ENCODE results near the gene BHMT2.

The BHMT2 gene

GRCh38 chr5:79081779-79082178 is 12.2 kb downstream of the BHMT2 start:
- ATAC-seq (replicated peaks): no peak
- no peaks in the 10 kb centered on the region for H3K9me3 Mint-ChIP-seq
- no peak for DNase-seq

GRCh38 chr5:79086116-79086515 is 16.5 kb downstream of the BHMT2 start:
- DNase-seq: no peak
- Mint-ChIP-seq H3K4me1 (no peaks in the 10 kb centered on the region), H3K27me3 (peaks cover 0 to 15% of the 10 kb centered on the region in 2 donors), H3K9me3 (no peaks in the 10 kb centered on the region), H3K4me3 (no peak overlapping the region), H3K27ac (no peak overlapping the region), H3K36me3 (no peaks in the 10 kb centered on the region)
- no peak for ATAC-seq (replicated peaks)

More at GRCh38 chr5:79081779-79082178, 12.2 kb downstream of the BHMT2 start:
- H3K4me1 Mint-ChIP-seq: no peaks in the 10 kb centered on the region
- H3K4me3 Mint-ChIP-seq: no peak overlapping the region
- no peak overlapping the region for H3K27ac Mint-ChIP-seq
- no peaks in the 10 kb centered on the region for H3K36me3 Mint-ChIP-seq
- H3K27me3 Mint-ChIP-seq: peaks cover 0 to 12% of the 10 kb centered on the region in 2 donors

GRCh38 chr5:79088507-79088906 is 18.9 kb downstream of the BHMT2 start:
- Mint-ChIP-seq H3K4me1 (no peaks in the 10 kb centered on the region), H3K27me3 (peaks cover 0 to 22% of the 10 kb centered on the region in 2 donors), H3K36me3 (no peaks in the 10 kb centered on the region), H3K27ac (no peak overlapping the region), H3K4me3 (no peak overlapping the region), H3K9me3 (no peaks in the 10 kb centered on the region)
- no peak for ATAC-seq (replicated peaks)
- no peak for DNase-seq

GRCh38 chr5:79091064-79091463 is 21.5 kb downstream of the BHMT2 start:
- Mint-ChIP-seq H3K27ac (no peak overlapping the region), H3K4me3 (no peak overlapping the region), H3K36me3 (no peaks in the 10 kb centered on the region), H3K4me1 (no peaks in the 10 kb centered on the region), H3K27me3 (peaks cover 6 to 22% of the 10 kb centered on the region in 2 donors), H3K9me3 (no peaks in the 10 kb centered on the region)
- ATAC-seq (replicated peaks): no peak
- no peak for DNase-seq

GRCh38 chr5:79093762-79094161 is 24.2 kb downstream of the BHMT2 start:
- Mint-ChIP-seq H3K4me1 (no peaks in the 10 kb centered on the region), H3K4me3 (no peak overlapping the region), H3K9me3 (no peaks in the 10 kb centered on the region), H3K36me3 (no peaks in the 10 kb centered on the region), H3K27ac (no peak overlapping the region), H3K27me3 (peaks cover 9 to 12% of the 10 kb centered on the region in 2 donors)
- no peak for DNase-seq
- ATAC-seq (replicated peaks): no peak

- DNase-seq: no peak
These were observed 36.3 kb downstream of the BHMT2 start for GRCh38 chr5:79105868-79106267.

GRCh38 chr5:79107020-79107796 is 37.6 kb downstream of the BHMT2 start:
- Mint-ChIP-seq H3K27me3 (peaks cover 51 to 62% of the 10 kb centered on the region in 2 donors), H3K36me3 (no peaks in the 10 kb centered on the region), H3K4me3 (no peak overlapping the region), H3K27ac (no peak overlapping the region), H3K9me3 (no peaks in the 10 kb centered on the region), H3K4me1 (peaks cover 3 to 6% of the 10 kb centered on the region in 2 donors)
- DNase-seq (no peak), ATAC-seq (replicated peaks) (no peak)

More at GRCh38 chr5:79105868-79106267, 36.3 kb downstream of the BHMT2 start:
- Mint-ChIP-seq H3K9me3 (peaks cover 0 to 5% of the 10 kb centered on the region in 2 donors), H3K4me3 (no peak overlapping the region), H3K4me1 (no peaks in the 10 kb centered on the region), H3K36me3 (no peaks in the 10 kb centered on the region), H3K27me3 (peaks cover 45 to 62% of the 10 kb centered on the region in 2 donors), H3K27ac (no peak overlapping the region)
- ATAC-seq (replicated peaks): no peak

GRCh38 chr5:79108086-79108485 is 38.5 kb downstream of the BHMT2 start:
- H3K4me3 Mint-ChIP-seq: no peak overlapping the region
- peaks cover 55 to 66% of the 10 kb centered on the region in 2 donors for H3K27me3 Mint-ChIP-seq
- H3K4me1 Mint-ChIP-seq: peaks cover 4 to 8% of the 10 kb centered on the region in 2 donors
- ATAC-seq (replicated peaks): no peak
- H3K36me3 Mint-ChIP-seq: no peaks in the 10 kb centered on the region
- DNase-seq: no peak
- H3K27ac Mint-ChIP-seq: no peak overlapping the region
- no peaks in the 10 kb centered on the region for H3K9me3 Mint-ChIP-seq

GRCh38 chr5:79108792-79109191 is 39.2 kb downstream of the BHMT2 start:
- ATAC-seq (replicated peaks) (no peak), DNase-seq (no peak)
- Mint-ChIP-seq H3K27me3 (peaks cover 55 to 66% of the 10 kb centered on the region in 2 donors), H3K4me1 (peaks cover 4 to 8% of the 10 kb centered on the region in 2 donors), H3K27ac (no peak overlapping the region), H3K9me3 (no peaks in the 10 kb centered on the region), H3K4me3 (no peak overlapping the region), H3K36me3 (no peaks in the 10 kb centered on the region)

GRCh38 chr5:79109527-79110492 is 40.2 kb downstream of the BHMT2 start:
- H3K27ac Mint-ChIP-seq: no peak overlapping the region
- no peak for DNase-seq
- H3K27me3 Mint-ChIP-seq: peaks cover 50 to 66% of the 10 kb centered on the region in 2 donors
- H3K4me3 Mint-ChIP-seq: no peak overlapping the region
- peak; percentile 58 to 69 for ATAC-seq (replicated peaks)
- no peaks in the 10 kb centered on the region for H3K36me3 Mint-ChIP-seq
- H3K4me1 Mint-ChIP-seq: peaks cover 4 to 8% of the 10 kb centered on the region in 2 donors
- H3K9me3 Mint-ChIP-seq: no peaks in the 10 kb centered on the region

- Mint-ChIP-seq H3K36me3 (no peaks in the 10 kb centered on the region), H3K9me3 (no peaks in the 10 kb centered on the region), H3K27me3 (peaks cover 43 to 60% of the 10 kb centered on the region in 2 donors), H3K4me3 (no peak within 1 kb of the TSS), H3K27ac (no peak within 1 kb of the TSS), H3K4me1 (peaks cover 4 to 8% of the 10 kb centered on the region in 2 donors)
- DNase-seq (no peak), ATAC-seq (replicated peaks) (no peak)
These were observed 41.9 kb downstream of the BHMT2 start, which contains the start of gene BHMT for GRCh38 chr5:79111387-79111959. Gene BHMT (plus strand): TSS chr5:79111809. CDS start chr5:79111886, 77 bp downstream.

- H3K4me3 Mint-ChIP-seq: no peak overlapping the region
- H3K27ac Mint-ChIP-seq: no peak overlapping the region
- peaks cover 43 to 53% of the 10 kb centered on the region in 2 donors for H3K27me3 Mint-ChIP-seq
- H3K36me3 Mint-ChIP-seq: no peaks in the 10 kb centered on the region
- ATAC-seq (replicated peaks) (no peak), DNase-seq (no peak)
- H3K4me1 Mint-ChIP-seq: peaks cover 4 to 8% of the 10 kb centered on the region in 2 donors
- H3K9me3 Mint-ChIP-seq: no peaks in the 10 kb centered on the region
These were observed 42.6 kb downstream of the BHMT2 start for GRCh38 chr5:79111960-79112702.

- Mint-ChIP-seq H3K4me1 (peaks cover 4 to 8% of the 10 kb centered on the region in 2 donors), H3K27me3 (peaks cover 39 to 47% of the 10 kb centered on the region in 2 donors), H3K27ac (no peak overlapping the region), H3K36me3 (no peaks in the 10 kb centered on the region), H3K4me3 (no peak overlapping the region), H3K9me3 (no peaks in the 10 kb centered on the region)
- ATAC-seq (replicated peaks): no peak
- no peak for DNase-seq
These were observed 43.1 kb downstream of the BHMT2 start for GRCh38 chr5:79112703-79113058.
